HG02588 (cell line): ENCODE measurements around the gene PPDPF.
A peak's percentile ranks its signal among the peaks of the same experiment; 100 is the strongest.
"Not testable (repeated sequence)": the region's sequence is repeated elsewhere in the genome, so short reads cannot be mapped to it uniquely, and the experiment has no call there.

Experiments
- ATAC-seq: cut with Tn5 transposase; IDR thresholded peaks from one replicate; pipeline ENCODE4 v1.9.1; 2021; ENCODE audit warnings: mild to moderate bottlenecking, moderate library complexity; ENCODE audit not compliant: unreplicated experiment

PPDPF gene, protein sequence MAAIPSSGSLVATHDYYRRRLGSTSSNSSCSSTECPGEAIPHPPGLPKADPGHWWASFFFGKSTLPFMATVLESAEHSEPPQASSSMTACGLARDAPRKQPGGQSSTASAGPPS

DNA sequence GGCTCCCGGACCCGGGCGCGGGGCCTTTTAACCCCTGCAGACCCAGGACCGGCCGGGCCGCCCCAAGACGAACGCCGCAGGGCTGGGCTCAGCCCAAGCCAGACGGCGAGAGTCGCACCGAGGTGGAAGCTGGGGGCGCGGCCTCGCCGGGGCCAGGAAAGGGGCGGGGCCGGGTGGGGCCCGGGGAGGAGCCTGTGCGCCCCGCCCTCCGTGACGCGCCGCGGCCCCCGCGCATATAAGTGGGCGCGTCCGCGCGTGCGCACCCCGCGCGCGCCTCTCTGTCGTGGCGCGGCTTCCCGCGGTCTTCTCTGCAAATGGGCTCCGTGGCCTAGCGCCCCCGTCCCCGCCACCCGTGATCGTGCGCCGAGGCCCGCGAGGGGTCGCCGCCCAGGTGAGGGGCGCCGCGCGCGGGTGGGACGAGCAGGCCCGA, at the start of gene PPDPF:
TSS of gene PPDPF (plus strand) at position 262 of the 430 bp plus-strand sequence. CDS start 544 bp downstream, outside the sequence.
- peak; percentile 56 for ATAC-seq

DNA sequence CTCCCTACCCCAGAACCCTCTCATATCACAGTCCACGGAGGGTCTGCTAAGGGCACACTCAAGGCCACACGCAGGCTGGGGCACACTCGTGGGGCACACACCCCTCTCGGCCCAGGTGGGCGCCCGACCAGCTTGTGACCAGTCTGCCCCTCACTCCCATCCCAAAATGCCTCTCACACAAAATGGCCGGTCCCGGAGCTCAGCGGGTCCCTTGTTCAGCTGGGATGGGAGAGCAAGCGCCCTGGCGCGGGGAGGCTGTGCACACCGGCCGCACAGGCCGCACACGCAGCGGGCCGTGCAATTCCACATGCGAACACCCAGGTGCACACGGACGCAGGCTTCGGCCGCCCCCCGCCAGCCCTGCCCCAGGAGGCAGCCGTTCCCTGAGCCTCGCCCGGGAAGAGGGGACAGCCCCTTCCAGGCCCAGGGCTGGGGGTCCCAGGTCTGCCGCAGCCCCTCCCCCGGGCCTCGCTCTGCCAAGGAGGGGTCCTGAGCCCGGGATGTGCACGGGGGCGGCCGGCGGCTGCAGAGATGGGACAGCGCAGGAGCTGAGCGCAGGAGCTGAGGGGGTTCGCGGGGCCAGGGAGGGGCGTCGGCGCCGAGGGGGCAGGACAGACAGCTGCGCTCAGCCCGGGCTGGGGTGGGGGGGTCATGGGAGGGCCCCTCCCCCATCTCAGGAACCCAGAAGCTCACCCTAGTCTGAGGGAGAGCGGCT, 49.4 kb upstream of the PPDPF start:
- no peak for ATAC-seq

DNA sequence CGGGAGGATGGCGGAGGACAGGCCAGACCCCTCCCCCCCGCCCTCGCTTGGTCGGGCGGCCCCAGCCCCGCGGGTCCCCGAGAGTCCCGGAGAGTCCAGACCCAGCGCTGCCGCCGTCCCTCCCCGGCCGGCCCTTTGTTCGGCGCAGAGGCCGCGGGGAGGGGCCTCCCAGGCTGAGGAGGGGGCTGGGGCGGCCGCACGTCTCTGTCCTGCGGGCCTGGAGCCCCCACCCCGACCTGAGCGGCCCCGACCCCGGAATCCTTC, 48.9 kb upstream of the PPDPF start:
- no peak for ATAC-seq

DNA sequence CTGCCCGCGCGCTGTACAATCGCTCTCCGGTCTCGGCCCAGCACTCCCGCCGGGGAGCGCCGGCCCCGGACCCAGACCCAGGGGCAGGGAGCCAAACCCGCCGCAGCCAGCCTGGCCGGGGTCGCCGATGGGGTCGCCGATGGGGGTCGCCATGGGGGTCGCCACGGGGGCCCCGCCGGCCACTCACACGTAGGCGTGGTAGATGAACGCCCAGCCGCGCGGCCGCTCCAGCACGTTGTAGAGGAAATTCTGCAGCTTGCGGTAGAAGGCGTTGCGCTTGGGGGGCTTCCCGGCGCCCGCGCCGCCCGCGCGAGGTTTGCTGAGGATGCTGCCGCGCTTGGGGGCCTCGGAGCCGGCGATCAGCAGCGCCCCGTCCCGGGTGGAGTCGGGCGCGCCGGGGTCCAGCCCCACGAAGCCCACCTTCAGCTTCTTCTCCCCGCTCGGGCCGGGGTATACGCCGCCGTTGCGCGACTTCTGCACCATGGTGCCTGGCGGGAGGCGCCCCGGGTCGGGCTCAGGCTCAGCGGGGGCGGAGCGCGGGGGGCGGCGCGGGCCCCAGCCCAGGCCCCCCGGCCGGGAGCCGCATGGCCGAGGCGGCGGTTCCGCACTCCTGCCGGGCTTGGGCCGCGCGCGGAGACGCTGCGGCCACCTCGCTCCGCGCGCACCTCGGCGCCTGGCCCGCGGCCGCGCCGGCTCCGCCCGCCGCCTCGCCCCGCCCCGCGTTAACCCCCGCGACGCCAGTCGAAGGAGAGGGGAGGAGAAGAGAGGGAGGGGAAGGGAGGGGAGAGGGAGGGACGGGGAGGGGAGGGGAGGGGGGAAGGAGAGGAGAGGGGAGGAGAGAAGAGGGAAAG, 48.4 kb upstream of the PPDPF start, which contains the start of gene KCNQ2:
TSS of gene KCNQ2 (minus strand) at position 675 of the 851 bp plus-strand sequence. CDS start at position 483, 192 bp downstream.
- ATAC-seq = no peak

DNA sequence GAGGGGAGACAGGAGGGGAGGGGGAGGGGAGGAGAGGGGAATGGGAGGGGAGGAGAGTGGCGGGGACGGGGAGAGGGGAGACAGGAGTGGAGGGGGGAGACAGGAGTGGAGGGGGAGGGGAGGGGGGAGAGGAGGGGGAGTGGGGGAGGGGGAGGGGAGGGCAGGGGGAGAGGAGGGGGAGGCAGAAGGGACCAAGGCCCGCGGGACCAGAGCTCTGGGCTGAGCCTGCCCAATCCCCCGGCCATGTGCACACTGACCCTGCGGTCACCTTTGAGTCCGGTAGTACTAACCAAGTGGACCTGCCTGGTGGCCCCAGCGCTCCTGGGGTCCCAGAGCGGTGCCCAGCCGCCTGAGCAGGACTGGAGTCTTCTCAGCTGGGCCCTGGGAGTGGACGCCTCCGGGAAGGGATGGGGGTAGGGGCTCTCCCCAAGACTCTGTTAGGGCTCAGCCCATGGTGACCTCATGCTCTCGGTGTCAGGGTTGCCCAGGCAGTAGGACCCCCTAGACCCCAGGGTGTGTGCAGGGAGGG, 47.6 kb upstream of the PPDPF start:
- ATAC-seq = no peak

DNA sequence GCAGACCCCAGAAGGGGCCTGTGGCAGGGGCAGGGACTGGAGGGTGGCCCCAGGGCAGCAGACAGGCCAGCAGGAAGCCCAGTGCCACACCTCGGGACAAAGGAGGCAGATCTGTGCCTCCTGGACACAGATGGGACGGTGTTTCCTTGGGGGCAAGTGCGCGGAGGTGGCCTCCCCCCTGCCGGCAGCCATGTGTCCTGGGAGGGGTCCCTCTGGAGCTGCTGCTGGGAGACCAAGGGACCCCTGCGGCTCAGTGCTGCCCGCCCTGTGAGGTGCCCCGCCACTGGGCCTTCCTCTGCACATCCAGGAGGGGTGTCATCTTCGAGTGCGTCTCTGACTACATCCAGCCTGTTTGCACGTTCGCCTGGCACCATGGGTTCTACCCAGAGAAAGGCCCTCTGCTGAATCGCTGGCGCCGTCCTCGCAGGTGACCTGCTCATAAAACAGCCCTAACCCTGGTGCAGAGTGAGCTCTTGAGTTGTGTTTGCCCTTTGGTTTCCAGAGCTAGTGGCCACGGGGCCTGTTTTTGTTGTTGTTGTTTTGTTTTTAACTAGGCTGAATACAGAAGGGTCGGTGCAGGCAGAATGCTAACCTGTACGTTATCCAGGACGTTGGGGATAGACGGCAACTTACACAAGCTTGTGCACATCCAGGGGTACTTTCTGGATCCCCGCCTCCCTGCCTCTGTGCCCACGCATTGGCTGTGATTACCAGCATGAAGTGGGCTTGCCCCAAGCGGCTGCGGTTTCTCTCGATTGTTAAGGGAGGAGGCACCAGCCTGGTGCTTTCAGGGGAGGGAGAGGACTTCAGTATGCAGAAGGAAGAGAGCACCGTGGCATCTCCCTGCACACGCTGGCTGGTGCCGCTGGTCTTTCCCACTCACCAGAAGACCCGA, 46.8 kb upstream of the PPDPF start:
- no peak for ATAC-seq

DNA sequence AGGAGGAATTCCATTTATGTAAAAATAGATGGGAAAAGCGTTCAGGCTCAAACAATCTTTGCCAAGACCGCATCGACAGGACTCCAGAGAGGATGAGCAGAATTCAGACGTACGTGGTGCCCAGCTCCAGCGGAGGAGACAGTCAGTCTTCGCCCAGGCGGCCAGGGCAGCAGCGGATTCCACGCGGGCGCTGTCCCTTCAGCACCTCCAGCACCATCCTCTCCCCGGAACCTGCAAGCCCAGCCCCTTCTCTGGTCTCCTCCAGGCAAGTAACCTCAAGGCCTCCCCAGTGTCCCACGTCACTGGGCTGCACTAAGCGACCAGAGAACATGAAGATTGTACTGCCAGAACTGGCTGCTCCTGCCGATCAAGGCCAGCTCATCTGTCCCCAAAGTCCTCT, 45.4 kb upstream of the PPDPF start:
- ATAC-seq = no peak

DNA sequence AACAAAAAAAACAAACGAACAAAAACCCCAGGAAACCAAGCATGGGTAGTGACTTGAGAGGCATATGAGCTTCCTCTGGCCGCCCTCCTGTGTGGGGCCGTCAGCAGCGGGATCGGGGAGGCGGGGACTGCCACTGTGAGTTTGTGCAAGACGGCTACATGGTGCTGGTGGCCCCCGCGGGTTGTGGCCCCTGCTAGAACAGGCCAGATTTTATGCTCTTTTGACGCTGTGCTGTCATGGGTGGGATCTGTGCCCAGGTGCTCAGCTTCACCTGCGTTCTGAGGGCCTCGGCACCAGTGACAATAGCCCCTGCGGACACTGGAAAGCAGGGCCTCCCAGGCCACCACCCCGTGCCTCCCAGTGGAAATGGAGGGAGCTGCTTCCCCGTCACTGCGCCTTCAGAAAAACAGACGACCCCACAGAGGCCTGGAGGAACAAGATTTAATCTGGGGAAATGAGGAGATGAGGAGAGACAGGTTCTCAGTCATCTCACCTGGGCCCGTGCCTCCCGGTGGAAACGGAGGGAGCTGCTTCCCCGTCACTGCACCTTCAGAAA, 43.4 kb upstream of the PPDPF start:
- no peak for ATAC-seq

DNA sequence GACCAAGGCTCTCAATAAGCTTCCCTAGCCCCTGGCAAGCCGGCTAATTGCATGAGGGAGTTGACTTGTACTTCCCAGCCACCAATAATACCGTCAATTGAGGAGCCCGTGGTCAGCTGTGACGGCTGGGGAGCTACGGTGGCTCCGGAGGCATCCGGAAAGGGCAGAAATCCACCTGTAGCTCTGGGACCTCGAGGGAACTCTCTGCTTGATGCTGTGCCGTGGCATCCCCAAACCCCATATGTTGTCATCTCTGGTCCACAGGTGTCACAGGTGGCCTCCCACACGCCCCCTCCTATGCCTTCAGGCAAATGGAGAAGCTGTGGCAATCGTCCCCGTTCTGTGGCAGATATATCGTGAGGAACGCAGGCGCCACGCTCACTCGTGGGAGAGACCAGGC, 42.6 kb upstream of the PPDPF start:
- ATAC-seq = no peak

DNA sequence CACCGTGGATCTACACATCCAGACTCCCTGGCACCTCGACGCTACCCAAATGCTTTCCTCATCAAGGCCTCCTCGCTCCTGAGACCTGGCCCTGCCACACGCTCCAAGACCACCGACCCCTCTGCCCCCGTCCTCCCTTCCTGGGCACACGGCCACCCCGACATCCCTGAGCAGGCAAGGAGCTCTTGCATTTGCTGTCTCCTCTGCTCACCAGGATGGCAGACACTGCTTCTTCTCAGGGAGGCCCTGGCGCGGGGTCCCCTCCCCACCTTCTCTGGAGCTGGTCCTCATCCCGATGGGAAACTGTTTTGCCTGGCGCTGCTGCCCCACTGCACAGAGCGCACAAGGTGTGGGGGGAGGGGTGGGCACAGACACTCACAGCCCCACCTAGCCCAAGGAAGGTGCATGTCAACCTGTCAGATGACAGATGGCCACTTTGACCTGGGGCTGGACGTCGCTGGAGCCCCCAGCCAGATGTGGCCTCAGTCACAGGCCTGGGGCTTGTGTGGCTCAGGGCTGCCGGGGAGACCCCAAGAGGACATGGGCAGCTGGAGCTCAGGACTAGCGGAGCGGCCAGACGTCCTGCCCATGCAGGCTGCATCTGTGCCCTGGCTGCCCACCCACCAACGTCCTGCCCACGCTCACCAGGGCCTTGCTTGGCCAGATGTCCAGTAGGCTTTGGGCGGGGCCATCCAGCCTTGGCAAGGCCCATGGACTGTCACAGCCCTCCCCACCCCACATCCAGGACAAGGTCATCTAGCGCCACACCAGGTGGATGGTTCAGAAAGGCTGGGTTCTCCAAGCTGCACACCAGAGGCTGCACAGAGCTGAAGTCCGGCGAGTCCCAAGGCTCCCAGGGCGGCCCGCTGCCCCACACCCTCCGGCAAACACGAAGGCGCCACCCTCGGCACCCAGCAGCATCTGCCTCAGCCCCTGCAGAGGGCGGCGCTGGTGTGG, 41.9 kb upstream of the PPDPF start:
- no peak for ATAC-seq

DNA sequence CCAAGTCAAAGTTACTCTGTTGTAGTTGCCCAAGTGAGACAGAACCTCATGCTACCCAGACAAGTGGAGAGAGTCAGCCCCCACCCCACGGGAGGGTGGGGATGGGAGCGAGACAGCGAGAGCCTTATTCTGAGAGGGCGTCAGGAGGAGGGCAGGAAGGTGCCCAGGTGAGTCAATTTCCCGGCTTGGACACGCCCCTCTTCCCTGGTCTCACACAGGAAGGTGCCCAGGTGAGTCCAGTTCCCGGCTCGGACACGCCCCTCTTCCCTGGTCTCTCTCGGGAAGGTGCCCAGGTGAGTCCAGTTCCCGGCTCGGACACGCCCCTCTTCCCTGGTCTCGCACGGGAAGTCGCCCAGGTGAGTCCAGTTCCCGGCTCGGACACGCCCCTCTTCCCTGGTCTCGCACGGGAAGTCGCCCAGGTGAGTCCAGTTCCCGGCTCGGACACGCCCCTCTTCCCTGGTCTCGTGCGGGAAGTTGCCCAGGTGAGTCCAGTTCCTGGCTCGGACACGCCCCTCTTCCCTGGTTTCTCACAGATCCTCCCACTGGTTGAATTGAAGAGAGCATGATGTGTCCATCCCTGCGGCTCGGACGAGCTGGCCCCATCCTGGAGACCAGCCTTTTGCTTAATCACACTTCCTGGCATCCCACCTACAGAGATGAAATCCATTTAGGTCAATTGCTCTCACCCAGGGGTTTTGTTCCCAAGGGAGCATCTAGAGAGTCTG, 40.7 kb upstream of the PPDPF start:
- ATAC-seq = not testable (repeated sequence)

DNA sequence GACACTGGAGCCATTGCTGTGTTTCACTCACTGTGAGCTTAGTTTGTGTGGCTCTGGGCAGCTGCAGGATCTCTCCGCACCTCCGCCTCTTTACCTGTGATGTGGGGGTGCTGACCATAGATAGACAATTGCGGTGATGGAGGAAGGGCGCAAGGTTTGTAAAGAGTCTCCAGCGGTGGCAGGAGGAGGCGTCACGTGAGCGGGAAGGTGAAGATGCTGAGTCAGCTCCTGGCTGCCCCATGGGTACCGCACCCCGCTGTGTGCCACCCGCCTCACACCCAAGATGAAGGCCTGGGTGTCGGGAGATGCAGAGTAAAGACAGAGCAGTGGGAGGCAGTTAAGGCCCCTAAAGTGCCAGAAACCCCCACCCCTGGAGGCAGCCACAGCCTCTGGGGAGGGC, 39.1 kb upstream of the PPDPF start:
- ATAC-seq = no peak

DNA sequence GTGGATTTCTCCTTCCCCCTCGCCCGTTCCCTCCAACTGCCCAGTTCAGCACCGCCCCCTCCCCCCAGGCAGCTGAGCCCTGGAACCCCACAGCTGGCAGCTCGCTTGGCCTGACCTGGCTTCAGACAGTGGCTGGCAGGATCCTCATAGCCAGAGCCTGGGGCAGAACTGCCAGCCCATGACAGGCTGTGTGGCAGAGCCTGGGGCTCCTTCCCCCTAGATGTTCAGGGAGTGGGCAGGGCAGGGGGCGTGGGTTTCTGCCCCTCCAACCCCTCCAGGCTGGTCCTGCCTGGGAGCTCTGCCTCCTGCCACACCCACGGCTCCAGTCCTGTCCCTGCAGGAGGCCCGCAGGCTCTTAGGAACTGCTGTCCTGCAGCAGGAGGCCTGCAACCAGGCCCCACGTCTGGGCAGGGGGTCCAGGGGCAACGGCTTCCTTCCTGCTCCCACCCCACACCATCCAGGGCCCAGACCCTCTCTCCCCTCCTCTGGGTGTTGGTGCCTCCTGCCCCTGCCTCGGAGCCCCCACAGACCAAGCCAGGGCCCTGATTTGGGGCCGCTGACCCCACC, 38.5 kb upstream of the PPDPF start:
- no peak for ATAC-seq

DNA sequence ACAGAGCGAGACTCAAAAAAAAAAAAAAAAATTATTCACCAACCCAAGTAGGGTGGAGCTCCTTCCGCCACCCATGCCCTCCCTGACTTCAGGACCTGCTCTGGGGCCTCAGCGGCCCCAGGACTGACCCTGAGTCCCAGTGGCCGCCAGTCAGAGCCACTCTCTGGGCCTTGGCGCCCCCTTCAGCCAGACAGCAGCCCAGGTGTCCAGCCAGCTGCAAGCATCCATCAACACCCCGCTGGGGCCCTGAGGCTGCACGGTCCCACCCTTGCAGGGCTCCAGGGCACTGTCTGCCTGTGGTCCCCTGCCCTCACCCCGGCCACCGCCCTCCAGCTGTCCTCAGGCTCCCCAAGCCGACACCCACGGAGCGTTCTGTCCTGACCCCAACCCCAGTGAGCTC, 36.7 kb upstream of the PPDPF start:
- ATAC-seq = no peak

DNA sequence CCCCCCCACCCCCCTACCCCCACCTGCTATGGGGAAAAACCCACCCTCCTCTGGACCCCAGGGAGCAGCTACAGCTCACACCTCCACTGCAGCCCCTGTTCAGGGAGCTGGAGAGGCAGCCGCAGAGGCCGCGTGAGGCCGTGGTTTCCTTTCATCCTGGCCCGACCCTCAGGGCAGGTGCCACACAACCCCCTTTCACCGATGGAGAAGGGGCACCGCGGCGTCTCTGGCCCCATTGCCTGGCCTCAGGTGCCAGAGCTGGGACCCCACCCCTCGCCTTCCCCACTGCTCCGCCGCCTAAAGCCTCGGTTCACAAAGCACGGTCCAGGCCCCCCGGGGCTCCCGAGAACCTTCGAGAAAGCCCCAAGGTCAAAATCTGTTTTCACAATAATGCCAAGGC, 36.3 kb upstream of the PPDPF start:
- no peak for ATAC-seq

DNA sequence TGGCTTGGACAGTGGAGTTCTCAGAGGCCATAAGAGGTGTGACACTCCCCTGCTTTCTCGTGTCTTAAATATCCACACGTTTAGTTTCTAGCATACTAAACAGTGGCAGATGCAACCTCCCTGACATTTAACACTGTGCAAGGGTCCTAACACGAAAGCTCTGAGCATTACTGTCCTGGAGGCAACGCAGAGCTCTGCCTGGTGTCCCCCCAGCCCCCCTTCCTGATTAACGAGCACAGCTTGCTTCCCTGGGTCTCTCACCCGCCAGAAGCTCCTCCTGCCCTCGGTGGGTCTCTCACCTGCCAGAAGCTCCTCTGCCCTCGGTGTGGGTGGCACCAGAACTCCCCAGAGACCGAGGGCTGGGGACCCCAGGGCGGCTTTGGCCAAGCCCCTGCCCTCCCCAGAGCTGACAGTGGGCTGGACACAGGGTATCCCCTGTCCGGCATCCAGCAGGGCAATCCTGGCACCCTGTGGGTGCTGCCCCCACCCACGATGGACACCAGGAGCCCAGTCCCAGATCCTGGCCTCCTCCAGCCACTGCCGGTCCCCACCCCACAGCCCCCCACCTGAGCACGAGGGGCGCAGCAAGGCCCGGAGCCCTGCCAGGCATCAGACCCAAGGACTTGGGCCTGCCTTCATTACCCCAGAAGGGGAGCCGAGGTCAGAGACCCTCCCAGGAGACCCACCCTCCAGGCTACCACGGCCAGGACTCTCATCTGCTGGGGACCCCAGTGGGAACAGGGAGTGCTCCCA, 35.7 kb upstream of the PPDPF start:
- ATAC-seq = no peak

DNA sequence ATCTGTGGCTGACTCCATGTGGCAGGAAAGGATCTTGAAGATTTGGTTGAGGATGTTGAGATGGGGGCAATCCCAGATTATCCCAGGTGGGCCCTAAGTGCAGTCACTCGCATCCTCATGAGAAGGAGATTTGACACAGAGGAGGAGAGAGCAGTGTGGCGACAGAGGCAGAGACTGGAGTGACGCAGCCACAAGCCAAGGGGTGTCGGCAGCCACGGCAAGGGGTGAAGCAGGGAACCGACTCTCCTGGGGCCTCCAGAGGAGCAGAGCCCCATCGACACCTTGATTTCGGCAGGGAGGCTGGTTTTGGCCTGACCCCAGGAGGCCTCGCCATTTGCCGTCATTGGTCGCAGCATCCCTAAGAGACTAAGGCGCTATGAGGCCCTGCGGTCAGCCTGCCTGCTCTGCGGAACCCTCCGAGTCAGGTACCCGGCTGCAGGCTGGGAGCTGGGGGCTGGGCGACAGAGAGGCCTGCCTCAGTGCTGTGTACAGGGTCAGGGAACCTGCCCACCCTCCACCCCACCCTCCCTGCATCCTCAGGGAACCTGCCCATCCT, 34.2 kb upstream of the PPDPF start:
- no peak for ATAC-seq
